HuH-7.5 (cell line): Measurements from ENCODE around the gene PCDHA8.
"Not testable (repeated sequence)": the region's sequence is repeated elsewhere in the genome, so short reads cannot be mapped to it uniquely, and the experiment has no call there.

Experiments used
- DNase-seq: peaks from one replicate; pipeline ENCODE4 v3.0.0; 2011; ENCODE audit warnings: low spot score

PCDHA8 gene

GRCh38 chr5:140869555-140869886 is 28.5 kb downstream of the PCDHA8 start:
- no peak for DNase-seq

DNA sequence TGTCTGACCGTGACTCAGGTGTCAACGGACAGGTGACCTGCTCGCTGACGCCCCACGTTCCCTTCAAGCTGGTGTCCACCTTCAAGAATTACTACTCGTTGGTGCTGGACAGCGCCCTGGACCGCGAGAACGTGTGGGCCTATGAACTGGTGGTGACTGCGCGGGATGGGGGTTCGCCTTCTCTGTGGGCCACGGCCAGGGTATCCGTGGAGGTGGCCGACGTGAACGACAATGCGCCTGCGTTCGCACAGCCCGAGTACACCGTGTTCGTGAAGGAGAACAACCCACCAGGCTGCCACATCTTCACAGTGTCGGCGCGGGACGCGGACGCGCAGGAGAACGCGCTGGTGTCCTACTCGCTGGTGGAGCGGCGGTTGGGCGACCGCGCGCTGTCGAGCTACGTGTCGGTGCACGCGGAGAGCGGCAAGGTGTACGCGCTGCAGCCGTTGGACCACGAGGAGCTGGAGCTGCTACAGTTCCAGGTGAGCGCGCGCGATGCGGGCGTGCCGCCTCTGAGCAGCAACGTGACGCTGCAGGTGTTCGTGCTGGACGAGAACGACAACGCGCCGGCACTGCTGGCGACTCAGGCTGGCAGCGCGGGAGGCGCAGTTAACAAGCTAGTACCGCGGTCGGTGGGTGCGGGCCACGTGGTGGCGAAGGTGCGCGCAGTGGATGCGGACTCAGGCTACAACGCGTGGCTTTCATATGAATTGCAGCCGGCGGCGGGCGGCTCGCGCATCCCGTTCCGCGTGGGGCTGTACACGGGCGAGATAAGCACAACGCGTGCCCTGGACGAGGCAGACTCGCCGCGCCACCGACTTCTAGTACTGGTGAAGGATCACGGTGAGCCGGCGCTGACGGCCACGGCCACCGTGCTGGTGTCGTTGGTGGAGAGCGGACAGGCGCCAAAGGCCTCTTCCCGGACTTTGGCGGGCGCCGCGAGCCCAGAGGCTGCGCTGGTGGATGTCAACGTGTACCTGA is 29.5 kb downstream of the PCDHA8 start:
- no peak for DNase-seq

DNA sequence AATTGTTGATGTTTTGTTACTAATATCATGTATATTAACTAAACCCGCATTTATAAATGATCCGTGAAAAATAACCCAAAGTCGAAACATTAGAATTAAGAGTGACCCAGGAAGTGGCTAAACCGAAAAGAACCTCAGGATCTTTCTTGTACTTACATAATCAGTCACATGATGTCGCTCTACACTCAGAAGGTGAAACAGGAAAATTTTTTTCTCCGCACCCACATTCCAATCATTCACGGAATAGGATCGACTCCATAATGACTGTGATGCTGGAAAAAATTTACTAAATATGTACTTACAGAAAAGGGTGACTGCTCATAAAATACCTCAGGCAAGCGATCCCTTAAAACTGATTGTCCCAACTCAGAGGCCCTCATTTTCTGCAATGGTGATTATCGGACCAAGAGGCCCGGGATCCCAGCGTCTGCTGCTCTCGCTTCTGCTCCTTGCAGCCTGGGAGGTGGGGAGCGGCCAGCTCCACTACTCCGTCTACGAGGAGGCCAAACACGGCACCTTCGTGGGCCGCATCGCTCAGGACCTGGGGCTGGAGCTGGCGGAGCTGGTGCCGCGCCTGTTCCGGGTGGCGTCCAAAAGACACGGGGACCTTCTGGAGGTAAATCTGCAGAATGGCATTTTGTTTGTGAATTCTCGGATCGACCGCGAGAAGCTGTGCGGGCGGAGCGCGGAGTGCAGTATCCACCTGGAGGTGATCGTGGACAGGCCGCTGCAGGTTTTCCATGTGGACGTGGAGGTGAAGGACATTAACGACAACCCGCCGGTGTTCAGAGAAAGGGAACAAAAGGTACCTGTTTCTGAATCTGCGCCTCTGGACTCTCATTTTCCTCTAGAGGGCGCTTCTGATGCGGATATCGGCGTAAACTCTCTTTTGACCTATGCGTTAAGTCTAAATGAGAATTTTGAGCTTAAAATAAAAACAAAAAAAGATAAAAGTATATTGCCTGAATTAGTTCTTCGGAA is 34.4 kb downstream of the PCDHA8 start, which contains the start of gene PCDHA12:
Gene PCDHA12, plus strand, starts transcription at position 224 of the 981 bp plus-strand sequence. Its CDS starts 165 bp downstream, at position 389.
- no peak for DNase-seq

DNA sequence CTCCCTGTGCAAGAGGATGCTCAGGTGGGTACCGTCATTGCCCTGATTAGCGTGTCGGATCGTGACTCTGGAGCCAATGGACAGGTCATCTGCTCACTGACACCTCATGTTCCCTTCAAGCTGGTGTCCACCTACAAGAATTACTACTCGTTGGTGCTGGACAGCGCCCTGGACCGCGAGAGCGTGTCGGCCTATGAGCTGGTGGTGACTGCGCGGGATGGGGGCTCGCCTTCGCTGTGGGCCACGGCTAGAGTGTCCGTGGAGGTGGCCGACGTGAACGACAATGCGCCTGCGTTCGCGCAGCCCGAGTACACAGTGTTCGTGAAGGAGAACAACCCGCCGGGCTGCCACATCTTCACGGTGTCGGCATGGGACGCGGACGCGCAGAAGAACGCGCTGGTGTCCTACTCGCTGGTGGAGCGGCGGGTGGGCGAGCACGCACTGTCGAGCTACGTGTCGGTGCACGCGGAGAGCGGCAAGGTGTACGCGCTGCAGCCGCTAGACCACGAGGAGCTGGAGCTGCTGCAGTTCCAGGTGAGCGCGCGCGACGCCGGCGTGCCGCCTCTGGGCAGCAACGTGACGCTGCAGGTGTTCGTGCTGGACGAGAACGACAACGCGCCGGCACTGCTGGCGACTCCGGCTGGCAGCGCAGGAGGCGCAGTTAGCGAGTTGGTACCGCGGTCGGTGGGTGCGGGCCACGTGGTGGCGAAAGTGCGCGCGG is 35.7 kb downstream of the PCDHA8 start:
- DNase-seq: not testable (repeated sequence)

- DNase-seq: no peak
Measured at GRCh38 chr5:140877262-140877581, 36.2 kb downstream of the PCDHA8 start.

DNA sequence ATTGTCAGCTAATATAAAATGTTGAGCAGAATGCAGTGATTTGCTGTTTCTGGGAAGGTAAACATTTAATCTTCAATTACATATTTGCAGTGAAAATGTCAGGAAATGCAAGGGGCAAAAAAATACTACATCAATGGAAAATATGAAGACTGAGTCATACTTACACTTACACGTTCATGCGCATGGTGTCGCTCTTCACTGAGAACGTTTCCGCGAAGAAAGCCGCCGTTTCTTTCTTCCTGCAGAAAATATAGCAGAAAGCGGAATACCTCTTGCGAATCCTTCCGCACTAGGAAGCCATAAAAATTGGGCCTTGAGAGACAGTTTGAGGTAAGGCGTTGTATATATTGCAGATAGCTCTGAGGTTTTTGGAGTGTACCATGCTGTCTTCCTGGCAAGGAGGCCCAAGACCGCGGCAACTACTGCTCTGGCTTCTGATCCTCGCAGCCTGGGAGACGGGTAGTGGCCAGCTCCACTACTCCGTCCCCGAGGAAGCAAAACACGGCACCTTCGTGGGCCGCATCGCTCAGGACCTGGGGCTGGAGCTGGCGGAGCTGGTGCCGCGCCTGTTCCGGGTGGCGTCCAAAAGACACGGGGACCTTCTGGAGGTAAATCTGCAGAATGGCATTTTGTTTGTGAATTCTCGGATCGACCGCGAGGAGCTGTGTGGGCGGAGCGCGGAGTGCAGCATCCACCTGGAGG is 41.1 kb downstream of the PCDHA8 start, which contains the start of gene PCDHA13:
Gene PCDHA13, plus strand, starts transcription at position 236 of the 702 bp plus-strand sequence. Its CDS starts 145 bp downstream, at position 381.
- DNase-seq: no peak

DNA sequence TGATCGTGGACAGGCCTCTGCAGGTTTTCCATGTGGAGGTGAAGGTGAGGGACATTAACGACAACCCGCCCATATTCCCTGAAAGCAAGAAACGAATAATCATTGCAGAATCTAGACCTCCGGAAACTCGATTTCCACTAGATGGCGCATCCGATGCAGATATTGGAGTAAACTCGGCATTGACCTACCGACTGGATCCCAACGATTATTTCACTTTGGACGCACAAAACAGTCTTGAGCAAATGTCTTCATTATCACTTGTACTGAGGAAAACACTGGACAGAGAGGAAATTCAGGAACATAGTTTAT is 41.6 kb downstream of the PCDHA8 start:
- DNase-seq: peak; percentile 54

DNA sequence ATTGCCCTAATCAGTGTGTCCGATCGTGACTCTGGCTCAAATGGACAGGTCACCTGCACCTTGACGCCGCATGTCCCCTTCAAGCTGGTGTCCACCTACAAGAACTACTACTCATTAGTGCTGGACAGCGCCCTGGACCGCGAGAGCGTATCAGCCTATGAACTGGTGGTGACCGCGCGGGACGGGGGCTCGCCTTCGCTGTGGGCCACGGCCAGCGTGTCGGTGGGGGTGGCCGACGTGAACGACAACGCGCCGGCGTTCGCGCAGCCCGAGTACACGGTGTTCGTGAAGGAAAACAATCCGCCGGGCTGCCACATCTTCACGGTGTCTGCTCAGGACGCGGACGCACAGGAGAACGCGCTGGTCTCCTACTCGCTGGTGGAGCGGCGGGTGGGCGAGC is 42.4 kb downstream of the PCDHA8 start:
- DNase-seq: no peak

- DNase-seq: no peak
Measured at GRCh38 chr5:140883927-140884697, 43.1 kb downstream of the PCDHA8 start.
